Medulla oblongata (tissue), 1 donor: ENCODE data around the gene CCDC122.

Experiments
- DNase-seq: peaks from one replicate; pipeline ENCODE4 v3.0.0-alpha.2; 2015; ENCODE audit errors: extremely low spot score

Gene CCDC122

DNA sequence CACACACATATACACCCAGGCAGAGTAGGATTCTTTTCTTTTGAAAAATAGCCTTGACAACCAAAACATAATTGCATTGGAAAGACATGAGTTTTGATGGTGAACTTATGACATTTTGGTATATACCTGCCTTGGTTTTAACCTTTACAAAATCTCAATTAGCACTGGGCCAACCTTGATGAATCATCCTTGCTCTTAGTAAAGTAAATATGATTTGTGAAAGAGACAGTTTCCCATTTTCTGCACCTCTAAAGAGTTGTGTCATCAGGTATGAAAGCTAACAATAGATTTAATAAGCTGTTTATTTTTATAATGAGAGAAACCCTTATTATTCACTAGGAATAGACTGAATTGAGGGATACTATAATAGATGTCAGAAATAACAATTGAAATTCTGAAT, 77.0 kb downstream of the CCDC122 start:
- no peak for DNase-seq

DNA sequence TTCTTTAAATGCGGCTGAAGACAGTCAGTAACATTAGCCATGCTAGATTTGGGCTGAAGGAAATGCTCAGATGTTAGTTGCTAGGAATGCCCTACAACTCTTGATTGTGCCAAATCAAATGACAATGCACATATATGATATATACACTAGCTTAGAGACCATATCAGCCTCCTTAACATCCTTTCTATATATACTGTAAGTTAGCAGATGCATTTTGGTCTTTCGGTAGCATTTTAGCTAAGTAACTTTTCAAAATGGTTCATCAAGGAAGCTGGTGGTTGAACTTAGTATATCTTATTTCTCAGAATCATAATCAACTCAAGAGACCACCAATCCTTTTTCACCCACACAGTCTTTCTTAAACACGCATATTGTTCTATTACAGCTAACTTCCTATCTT, 78.7 kb downstream of the CCDC122 start:
- no peak for DNase-seq

DNA sequence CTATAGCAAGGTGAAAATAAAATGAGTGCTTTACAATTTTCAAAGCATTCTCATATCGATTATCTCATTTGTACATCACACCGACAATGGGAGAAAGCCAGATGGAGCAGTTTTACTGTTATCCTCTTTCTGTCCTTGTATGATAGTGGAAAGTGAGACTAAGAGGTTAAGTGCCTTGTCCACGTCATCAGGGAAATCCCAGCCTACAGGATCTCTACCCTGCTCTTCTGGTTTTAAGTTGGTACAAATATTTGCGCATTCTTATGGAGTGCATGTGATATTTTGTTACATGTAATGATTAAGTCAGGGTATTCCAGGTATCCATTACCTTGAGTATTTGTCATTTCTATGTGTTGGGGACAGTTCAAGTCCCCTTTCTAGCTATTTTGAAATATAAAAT, 80.3 kb downstream of the CCDC122 start:
- DNase-seq, result no peak

DNA sequence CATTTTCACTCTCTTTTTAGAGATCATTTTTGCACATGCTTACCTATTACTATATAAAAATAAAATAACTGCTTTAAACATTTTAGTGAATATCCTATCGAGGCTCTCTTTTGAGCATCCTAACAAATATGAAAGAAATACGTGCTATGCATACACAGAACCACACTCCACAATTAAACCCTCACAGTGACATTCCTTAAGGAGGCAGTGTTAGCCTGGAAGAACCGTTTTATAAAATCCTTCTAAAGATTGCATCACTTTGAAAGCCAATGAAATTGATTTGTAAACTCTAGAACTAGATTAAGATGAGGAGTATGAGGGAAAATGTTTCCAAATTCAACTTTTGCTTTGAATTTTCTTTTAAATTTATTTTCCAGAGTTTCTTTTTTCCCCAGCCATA, 81.7 kb downstream of the CCDC122 start:
- DNase-seq, result peak; percentile 62

DNA sequence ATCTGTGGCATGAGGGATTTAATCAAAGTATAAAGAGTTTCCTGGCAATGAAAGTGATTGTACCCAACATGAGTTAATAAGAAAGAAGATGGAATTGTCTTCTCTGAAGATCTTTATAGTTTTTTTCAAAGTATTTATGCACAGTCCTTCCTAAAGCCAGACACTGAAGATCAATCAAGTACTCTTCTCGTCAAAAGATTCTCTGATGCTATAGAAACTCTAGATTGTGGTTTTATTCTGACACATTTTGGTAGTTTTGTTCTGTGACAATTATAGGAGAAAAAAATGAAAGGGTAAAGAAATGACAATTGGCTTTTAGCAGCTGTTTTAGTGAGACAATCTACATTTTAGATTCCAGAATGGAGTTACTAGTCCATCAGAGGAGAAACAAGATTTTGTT, 82.4 kb downstream of the CCDC122 start:
- no peak for DNase-seq

DNA sequence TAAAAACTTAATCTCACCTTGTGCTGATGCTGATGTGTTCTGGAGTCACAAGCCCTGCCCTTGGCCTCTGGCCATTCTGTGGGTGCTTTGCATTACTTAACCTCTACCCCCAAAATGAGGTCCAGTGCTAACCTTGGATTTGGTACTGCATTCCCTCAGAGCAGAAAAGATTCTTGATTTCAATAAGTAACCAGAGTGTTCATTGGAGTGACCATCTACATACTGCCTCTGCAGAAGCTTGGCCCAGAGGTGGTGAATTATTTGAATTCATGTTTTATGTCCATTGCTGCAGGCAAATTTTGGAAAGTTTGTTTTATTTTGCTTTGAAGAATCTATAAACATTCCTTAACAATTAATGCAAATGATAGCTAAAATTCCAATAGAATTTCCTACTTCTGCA, 85.1 kb downstream of the CCDC122 start:
- DNase-seq, result no peak

DNA sequence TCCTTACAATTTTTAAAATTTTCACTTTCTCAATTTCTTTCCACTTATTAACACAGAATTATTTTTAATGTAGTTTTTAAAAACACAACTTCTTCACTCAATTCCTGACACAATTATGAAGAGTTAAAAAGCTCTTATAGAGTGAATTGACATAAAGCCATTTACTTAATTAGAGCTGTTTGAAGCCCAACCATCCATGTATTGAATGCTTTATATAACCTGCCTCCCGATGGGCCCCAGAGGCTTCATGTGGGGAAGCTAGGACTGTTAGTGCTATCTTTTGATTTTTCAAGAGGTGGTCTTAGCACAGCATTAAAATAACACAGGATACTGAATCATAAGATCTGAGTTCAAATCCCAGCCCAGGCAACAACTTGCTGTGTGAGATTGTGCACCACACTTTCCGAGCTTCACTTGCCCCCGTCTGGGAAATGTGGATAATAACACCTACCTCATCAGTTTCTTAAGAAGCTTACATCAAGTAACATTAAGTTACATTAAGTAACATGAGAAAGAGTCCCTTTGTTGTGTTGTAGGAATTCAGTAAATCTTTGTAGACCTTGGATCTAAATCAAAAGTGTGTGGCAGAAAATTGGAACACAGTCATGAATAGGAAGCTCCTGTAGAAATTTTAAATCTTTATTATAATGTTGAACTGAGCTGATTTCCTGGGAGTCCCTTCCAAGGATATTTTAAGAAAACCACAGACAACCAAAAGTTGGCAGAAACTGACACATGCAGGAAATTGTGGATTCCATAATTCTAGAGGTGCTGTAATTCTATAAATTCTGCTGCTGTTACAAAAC, 87.3 kb downstream of the CCDC122 start:
- no peak for DNase-seq

DNA sequence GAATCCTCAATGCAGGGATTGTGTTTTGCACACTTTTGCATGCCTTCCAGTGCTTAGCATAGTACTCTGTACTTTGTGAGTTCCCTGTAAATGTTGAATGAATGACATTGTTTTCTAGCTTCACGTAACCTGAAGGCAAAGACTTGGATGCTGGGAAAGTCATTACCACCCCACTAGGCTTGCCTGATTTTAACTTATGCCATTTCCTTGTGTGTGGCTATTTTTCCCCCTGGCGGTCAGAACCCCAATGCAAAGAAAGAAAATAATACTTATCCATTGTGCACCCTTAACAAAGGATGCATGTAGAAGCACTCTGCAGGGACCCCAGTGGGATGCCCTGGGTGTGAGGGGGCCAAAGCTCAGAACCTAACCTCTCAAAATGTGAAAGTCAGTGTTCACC, 91.5 kb downstream of the CCDC122 start:
- DNase-seq, result peak; percentile 70

DNA sequence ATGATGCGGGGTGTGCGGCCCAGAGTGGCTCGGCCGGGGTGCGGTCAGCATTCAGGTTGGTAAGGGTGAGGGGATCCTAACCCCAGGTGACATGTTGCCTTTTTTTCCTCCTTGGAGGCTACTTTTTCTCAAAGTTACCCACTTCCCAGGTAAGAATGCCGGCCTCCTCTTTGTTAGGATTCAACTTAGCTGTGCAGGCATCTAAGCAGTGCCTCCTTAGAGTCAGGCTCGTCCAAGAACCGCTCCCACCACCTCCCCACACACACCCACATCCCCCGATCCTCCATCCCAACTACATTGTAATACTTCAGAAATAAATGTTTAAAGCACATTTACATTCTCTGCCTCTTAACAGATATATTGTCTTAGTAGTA, 92.0 kb downstream of the CCDC122 start:
- no peak for DNase-seq

DNA sequence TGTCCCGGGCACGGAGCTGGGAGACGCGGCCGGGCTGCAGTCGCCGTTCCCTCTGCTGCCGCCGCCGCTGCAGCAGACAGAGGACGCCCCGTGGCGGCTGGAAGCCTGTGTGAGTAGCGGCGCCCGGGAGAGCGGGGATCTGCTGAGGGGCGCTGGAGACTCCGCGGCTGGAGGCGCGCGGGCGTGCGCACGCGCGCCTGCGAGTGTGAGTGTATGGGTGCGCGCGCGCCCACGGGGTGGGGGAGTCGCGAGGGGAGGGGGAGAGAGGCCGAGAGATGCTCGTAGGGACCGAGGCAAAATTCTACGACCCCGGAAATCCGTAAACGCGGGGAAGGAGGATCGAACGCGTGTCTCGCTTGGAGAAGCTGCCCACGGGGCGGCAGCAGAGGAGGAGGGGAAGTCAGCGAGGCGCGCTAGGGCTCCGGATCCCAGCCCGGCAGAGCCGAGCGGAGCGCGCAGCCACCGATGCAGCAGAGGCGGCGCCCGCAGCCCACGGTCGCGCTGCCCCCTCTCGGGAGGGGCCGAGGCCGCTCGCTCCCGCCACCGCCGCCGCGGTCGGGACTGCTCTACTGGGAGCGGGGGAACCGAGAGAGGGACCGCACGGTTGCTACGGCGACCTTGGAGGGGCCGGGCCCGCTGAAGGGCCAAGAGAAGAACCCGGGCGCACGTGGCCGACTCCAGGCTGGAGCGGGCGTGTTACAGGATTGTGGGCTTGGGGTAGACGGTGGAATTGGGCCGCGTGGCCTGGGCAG, 92.6 kb downstream of the CCDC122 start, which contains the start of gene ENOX1:
Gene ENOX1 (minus strand): TSS at position 207 of the 752 bp plus-strand sequence.
- peak; percentile 93 for DNase-seq

DNA sequence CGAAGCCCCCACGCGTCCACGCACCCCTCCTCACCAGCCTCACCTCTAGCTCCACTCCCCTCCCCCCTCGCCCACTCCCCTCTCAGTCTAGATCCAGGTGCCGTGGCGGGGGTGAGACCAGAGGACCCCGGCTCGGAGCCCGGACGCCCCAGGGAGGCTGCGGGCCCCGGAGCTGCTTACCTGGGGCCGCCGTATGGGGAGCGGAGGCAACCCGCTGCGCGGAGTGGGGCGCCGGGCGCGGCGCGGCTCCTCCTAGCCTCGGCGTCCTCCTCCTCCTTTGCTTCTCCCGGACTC, 93.1 kb downstream of the CCDC122 start:
- no peak for DNase-seq
